Transverse colon (tissue), 4 donors: ENCODE measurements around the gene AMIGO3. TPM values are rescaled to one million over a fixed set of nuclear protein-coding genes. Genes with fewer than 3 reads are reported as not detected.

Experiments used
- DNase-seq: peaks from one replicate; pipeline ENCODE4 v3.0.0-alpha.2; 2019
- H3K27ac ChIP-seq, 4 donors: fragments of 200-600 bp; sonication (generic); 2 replicates each; pipeline ENCODE4 v1.5.1; 2016 to 2018; ENCODE audit warnings: inconsistent platforms in 4 of 4
- H3K27me3 ChIP-seq: fragments of 200-600 bp; sonication (generic); 2 replicates; pipeline ENCODE4 v1.5.1; 2017; ENCODE audit warnings: inconsistent platforms
- H3K36me3 ChIP-seq, 4 donors: fragments of 200-600 bp; sonication (generic); 2 replicates each; pipeline ENCODE4 v1.5.1; 2017 to 2019; ENCODE audit warnings: inconsistent platforms in 4 of 4
- H3K4me1 ChIP-seq, 4 donors: fragments of 200-600 bp; sonication (generic); 2 replicates each; pipeline ENCODE4 v1.5.1; 2017 to 2020; ENCODE audit warnings: inconsistent platforms in 4 of 4
- H3K4me3 ChIP-seq, 4 donors: fragments of 200-600 bp; sonication (generic); 1 replicate in 1 of 4; 2 replicates in 3 of 4; pipeline versions ENCODE4 v1.5.1 to v1.6.1; 2017 to 2019; ENCODE audit warnings: inconsistent platforms in 4 of 4
- H3K9me3 ChIP-seq, 2 donors: fragments of 200-600 bp; sonication (generic); 2 replicates each; pipeline ENCODE4 v1.5.1; 2017 to 2019; ENCODE audit warnings: inconsistent platforms in 2 of 2
- EP300 ChIP-seq: sonication (generic); formaldehyde crosslinking; IDR thresholded peaks from one replicate; pipeline ENCODE4 v1.6.1; 2017; ENCODE audit warnings: antibody characterized with exemption, low read depth
- POLR2A ChIP-seq: fragments of 450-650 bp; IDR thresholded peaks from one replicate; pipeline ENCODE4 v1.6.1; 2016; ENCODE audit warnings: antibody characterized with exemption, mild to moderate bottlenecking, moderate library complexity
- POLR2AphosphoS5 ChIP-seq, 3 donors: sonication (generic); formaldehyde crosslinking; IDR thresholded peaks; one replicate each; pipeline ENCODE4 v1.6.1; 2016; ENCODE audit warnings: antibody characterized with exemption in 3 of 3
- WGBS, 2 donors: methylation state at CpG; one replicate each; pipeline ENCODE4 v1.1.5; 2018; ENCODE audit warnings: low coverage in 1 of 2; 5-methylcytosine and 5-hydroxymethylcytosine counted together
- in situ Hi-C, 4 donors: fragments of 200-750 bp; cut with MboI; loops; one replicate each; pipeline versions ENCODE4 v1.15.0 to v1.15.1; 2017; ENCODE audit warnings: low sequenced_read_pairs in 3 of 4, low pct_ligation_motif_present in 1 of 4, low pct_unique_long_range_greater_than_20kb in 1 of 4
- intact Hi-C: fragments of 100-400 bp; cut with DNase I; formaldehyde crosslinking; loops from one replicate; pipeline ENCODE4 v1.15.1; 2023; ENCODE audit warnings: low total_unique reads
- total RNA-seq, 4 donors: library from RNA; depleted of rRNA; stranded (reverse); fragments of >200 nt; gene quantifications; one replicate each; pipeline ENCODE4 v1.1.0, GENCODE V29; 2016
- TF ChIP-seq, protein P1 (sequence below), 5 experiments: fragments of 200-600 bp in 3 of 5; fragments of 450-650 bp in 2 of 5; sonication (generic) in 3 of 5; IDR thresholded peaks; 1 replicate in 2 of 5; 2 replicates in 3 of 5; pipeline ENCODE4 v1.5.1; 2016 to 2017; ENCODE audit warnings: antibody characterized with exemption in 5 of 5, inconsistent platforms in 3 of 5, mild to moderate bottlenecking in 2 of 5, moderate library complexity in 1 of 5

AMIGO3 gene
- total RNA-seq, 4 donors from 2014 or later: 0.68 to 0.79 TPM; not detected in 2

DNA sequence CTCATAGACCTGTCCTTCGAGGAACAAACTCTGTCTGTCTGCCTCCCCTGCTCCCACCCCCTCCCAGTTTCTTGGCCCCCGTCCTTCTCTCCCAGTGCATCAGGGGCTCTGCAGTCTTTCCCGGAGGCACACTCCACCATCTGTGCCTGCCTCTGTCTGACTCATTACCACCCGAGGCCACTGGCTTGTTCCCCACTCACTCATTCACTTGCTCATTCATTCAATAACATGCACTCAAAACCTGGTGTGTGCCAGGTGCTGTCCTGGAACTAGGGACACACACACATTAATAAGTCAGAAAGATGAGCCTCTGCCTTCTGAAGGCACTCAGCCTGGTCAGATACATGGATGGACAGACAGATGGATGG lies 12.4 kb downstream of the AMIGO3 start:
- H3K9me3 ChIP-seq: no peaks in the 10 kb centered on the region
- no peak for DNase-seq
- WGBS, 2 donors: 76 to 85% methylated on average over 2 to 4 of the region's 4 CpGs
- no peaks in the 10 kb centered on the region for H3K4me1 ChIP-seq
- TF ChIP-seq EP300: no peak
- no peak for TF ChIP-seq POLR2A
- TF ChIP-seq, protein P1, sequence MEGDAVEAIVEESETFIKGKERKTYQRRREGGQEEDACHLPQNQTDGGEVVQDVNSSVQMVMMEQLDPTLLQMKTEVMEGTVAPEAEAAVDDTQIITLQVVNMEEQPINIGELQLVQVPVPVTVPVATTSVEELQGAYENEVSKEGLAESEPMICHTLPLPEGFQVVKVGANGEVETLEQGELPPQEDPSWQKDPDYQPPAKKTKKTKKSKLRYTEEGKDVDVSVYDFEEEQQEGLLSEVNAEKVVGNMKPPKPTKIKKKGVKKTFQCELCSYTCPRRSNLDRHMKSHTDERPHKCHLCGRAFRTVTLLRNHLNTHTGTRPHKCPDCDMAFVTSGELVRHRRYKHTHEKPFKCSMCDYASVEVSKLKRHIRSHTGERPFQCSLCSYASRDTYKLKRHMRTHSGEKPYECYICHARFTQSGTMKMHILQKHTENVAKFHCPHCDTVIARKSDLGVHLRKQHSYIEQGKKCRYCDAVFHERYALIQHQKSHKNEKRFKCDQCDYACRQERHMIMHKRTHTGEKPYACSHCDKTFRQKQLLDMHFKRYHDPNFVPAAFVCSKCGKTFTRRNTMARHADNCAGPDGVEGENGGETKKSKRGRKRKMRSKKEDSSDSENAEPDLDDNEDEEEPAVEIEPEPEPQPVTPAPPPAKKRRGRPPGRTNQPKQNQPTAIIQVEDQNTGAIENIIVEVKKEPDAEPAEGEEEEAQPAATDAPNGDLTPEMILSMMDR (IDR thresholded peaks at IDR 0.05): no peak
- TF ChIP-seq POLR2AphosphoS5 (IDR thresholded peaks at IDR 0.05): no peak
- in situ Hi-C loops (loop anchor here in 1 of 4 donors (10.0 kb wide), 1 partner anchor 138 kb away; no protein-coding TSS in a partner anchor), intact Hi-C loops (loop anchor here (10.0 kb wide), 2 partner anchors 138 to 198 kb away; partner anchors contain the start of gene MST1R)
- H3K4me3 ChIP-seq: no peak overlapping the region
- no peaks in the 10 kb centered on the region for H3K27me3 ChIP-seq
- no peaks in the 10 kb centered on the region for H3K36me3 ChIP-seq
- no peak overlapping the region for H3K27ac ChIP-seq

DNA sequence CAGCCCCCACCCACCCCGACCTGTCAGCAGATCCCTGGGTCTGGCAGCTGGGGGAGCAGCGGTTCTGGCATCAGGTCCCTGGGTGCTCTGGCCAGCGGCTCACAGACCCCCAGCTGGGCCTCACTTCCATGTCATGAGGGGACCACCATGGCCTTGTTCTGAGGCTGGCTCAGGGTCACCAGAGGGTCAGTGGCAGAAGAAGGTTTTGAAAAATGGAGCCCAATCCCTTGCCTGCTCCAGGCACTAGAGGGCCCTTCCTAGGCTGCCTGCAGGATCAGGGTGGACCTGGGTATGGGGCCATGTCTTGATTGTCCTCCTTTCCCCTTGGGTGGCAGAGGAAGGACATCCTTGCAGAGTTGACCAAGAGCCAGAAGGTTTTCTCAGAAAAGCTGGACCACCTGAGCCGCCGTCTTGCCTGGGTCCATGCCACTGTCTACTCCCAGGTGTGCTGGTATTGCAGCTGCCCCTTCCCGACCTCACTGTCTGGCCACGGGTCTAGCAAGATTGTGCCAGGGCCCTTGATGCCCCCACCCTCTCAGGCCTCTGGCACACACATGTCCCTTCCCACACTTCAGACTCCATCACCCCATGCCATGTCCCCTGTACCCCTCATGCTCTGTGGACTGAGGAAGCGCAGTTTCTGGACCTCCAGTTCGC lies 12.9 kb downstream of the AMIGO3 start:
- in situ Hi-C loops: loop anchor here in 1 of 4 donors (10.0 kb wide), 1 partner anchor 138 kb away; no protein-coding TSS in a partner anchor
- Histone ChIP-seq H3K27me3 (no peaks in the 10 kb centered on the region), H3K9me3 (no peaks in the 10 kb centered on the region), H3K4me1 (no peaks in the 10 kb centered on the region), H3K36me3 (no peaks in the 10 kb centered on the region), H3K27ac (no peak overlapping the region), H3K4me3 (no peak overlapping the region)
- TF ChIP-seq POLR2AphosphoS5 (IDR thresholded peaks at IDR 0.05) (no peak), EP300 (no peak), POLR2A (no peak)
- TF ChIP-seq, protein P1 (IDR thresholded peaks at IDR 0.05): no peak
- intact Hi-C loops: loop anchor here (10.0 kb wide), 2 partner anchors 138 to 198 kb away; partner anchors contain the start of gene MST1R
- 93% methylated on average over 8 of the region's 9 CpGs; no CpG with 5 or more reads in 1 of the 2 donors for WGBS, 2 donors
- no peak for DNase-seq

DNA sequence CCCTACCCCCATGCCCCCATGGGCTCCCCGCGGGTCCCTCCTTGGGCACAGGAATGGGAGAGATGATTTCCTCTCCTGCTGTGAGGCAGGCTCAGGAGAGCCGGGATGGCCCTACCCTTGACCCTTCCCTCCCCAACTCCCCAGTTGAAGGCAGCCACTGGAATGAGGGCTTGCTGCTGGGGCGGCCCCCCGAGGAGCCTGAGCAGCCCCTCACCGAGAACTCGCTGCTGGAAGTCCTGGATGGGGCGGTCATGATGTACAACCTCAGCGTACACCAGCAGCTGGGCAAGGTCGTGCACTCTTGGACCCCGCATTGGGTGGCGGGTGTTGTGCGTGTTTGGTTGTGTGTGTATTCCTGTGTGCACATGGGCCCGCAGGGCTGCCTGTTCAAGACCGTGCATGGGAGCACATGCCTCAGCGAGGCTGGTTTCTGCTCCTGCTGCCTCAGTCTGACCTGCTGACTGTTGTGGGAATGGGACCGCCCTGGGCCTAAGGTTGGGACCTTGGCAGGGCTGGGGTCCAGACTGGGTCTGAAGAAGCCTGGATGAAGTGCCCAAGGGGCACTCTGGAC lies 14.0 kb downstream of the AMIGO3 start:
- no peak overlapping the region for H3K27ac ChIP-seq
- DNase-seq: no peak
- TF ChIP-seq, protein P1 (IDR thresholded peaks at IDR 0.05): no peak
- TF ChIP-seq EP300: no peak
- no peak for TF ChIP-seq POLR2A
- TF ChIP-seq POLR2AphosphoS5 (IDR thresholded peaks at IDR 0.05): no peak
- no peaks in the 10 kb centered on the region for H3K9me3 ChIP-seq
- H3K36me3 ChIP-seq: no peaks in the 10 kb centered on the region
- intact Hi-C loops: loop anchor here (10.0 kb wide), 2 partner anchors 139 to 199 kb away; partner anchors contain the start of gene MST1R
- H3K4me1 ChIP-seq: no peaks in the 10 kb centered on the region
- in situ Hi-C loops: loop anchor here in 1 of 4 donors (10.0 kb wide), 1 partner anchor 139 kb away; no protein-coding TSS in a partner anchor
- 93% methylated on average over 10 of the region's 17 CpGs; no CpG with 5 or more reads in 1 of the 2 donors for WGBS, 2 donors
- no peak overlapping the region for H3K4me3 ChIP-seq
- H3K27me3 ChIP-seq: no peaks in the 10 kb centered on the region

DNA sequence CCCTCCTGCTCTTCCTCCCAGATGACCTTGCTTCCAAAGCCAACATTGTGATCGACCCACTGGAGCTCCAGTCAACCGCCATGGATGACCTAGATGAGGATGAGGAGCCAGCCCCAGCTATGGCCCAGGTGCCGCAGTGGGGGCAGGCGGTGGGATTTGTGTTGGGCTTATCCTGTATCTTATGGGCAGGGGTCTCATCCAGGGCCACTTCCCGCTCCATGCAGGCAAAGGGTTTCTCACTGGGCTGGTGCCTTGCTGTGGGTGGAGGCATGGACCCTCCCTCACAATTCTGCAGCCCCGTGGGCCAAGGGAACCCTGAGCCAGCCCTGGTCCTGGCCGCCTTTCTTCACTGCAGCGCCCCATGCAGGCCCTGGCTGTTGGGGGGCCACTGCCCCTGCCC lies 14.9 kb downstream of the AMIGO3 start:
- no peak for DNase-seq
- Histone ChIP-seq H3K36me3 (no peaks in the 10 kb centered on the region), H3K4me3 (no peak overlapping the region), H3K9me3 (no peaks in the 10 kb centered on the region), H3K4me1 (no peaks in the 10 kb centered on the region), H3K27ac (no peak overlapping the region), H3K27me3 (no peaks in the 10 kb centered on the region)
- 98% methylated on average over 8 of the region's 8 CpGs; no CpG with 5 or more reads in 1 of the 2 donors for WGBS, 2 donors
- no peak for TF ChIP-seq POLR2A
- in situ Hi-C loops: loop anchor here in 1 of 4 donors (10.0 kb wide), 1 partner anchor 140 kb away; no protein-coding TSS in a partner anchor
- intact Hi-C loops: loop anchor here (10.0 kb wide), 2 partner anchors 140 to 200 kb away; partner anchors contain the start of gene MST1R
